Measurements from ENCODE around the gene ELMO1. TPM values are rescaled to one million over a fixed set of nuclear protein-coding genes. Genes with fewer than 3 reads are reported as not detected.
A peak's percentile ranks its signal among the peaks of the same experiment; 100 is the strongest.

ELMO1 gene
- total RNA-seq, 4 donors from 2014 or later, result 24.6 to 120 (median 71.9) TPM

DNA sequence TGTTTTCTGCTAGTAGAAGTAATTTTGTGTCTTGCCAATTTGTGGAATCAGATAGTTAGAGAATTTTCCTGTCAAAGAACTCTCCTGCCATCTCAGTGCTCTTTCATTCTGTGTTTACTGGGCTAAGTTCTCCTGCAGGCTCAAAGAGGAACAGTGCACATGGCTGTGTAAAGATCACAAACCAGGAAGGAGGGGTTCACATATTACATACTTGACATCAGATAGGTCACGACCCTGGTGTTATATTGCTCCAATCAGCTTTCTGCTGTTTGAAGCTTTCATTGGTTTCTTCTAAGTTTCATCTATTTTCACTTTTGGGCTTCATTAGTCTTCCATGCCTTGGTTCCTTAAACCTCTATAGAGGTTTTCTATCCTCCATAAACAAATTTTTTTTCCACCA lies 13.5 kb upstream of the ELMO1 start:
- 17 to 59% methylated on average over 1 of the region's 1 CpG for WGBS, 2 donors (ENCODE audit: low coverage in 1 of 2)
- intact Hi-C loops (cut with DNase I; ENCODE audit: low total_unique reads), result no loop called here
- Histone ChIP-seq H3K4me1 (no peaks in the 10 kb centered on the region), H3K27ac (no peak overlapping the region), H3K4me3 (no peak overlapping the region), H3K36me3 (no peaks in the 10 kb centered on the region), H3K9me3 (no peaks in the 10 kb centered on the region), H3K27me3 (no peaks in the 10 kb centered on the region)
- TF ChIP-seq POLR2AphosphoS5 (IDR thresholded peaks at IDR 0.05), result no peak
- no peak for TF ChIP-seq EP300 (IDR thresholded peaks at IDR 0.05; ENCODE audit: low read depth)
- no peak for TF ChIP-seq POLR2A (IDR thresholded peaks at IDR 0.05)
- TF ChIP-seq, protein P1, sequence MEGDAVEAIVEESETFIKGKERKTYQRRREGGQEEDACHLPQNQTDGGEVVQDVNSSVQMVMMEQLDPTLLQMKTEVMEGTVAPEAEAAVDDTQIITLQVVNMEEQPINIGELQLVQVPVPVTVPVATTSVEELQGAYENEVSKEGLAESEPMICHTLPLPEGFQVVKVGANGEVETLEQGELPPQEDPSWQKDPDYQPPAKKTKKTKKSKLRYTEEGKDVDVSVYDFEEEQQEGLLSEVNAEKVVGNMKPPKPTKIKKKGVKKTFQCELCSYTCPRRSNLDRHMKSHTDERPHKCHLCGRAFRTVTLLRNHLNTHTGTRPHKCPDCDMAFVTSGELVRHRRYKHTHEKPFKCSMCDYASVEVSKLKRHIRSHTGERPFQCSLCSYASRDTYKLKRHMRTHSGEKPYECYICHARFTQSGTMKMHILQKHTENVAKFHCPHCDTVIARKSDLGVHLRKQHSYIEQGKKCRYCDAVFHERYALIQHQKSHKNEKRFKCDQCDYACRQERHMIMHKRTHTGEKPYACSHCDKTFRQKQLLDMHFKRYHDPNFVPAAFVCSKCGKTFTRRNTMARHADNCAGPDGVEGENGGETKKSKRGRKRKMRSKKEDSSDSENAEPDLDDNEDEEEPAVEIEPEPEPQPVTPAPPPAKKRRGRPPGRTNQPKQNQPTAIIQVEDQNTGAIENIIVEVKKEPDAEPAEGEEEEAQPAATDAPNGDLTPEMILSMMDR (IDR thresholded peaks at IDR 0.05), result no peak
- no peak for DNase-seq
- in situ Hi-C loops (cut with MboI; ENCODE audit: low pct_ligation_motif_present in 1 of 4, low pct_unique_long_range_greater_than_20kb in 1 of 4, low sequenced_read_pairs in 3 of 4), result no loop called here

DNA sequence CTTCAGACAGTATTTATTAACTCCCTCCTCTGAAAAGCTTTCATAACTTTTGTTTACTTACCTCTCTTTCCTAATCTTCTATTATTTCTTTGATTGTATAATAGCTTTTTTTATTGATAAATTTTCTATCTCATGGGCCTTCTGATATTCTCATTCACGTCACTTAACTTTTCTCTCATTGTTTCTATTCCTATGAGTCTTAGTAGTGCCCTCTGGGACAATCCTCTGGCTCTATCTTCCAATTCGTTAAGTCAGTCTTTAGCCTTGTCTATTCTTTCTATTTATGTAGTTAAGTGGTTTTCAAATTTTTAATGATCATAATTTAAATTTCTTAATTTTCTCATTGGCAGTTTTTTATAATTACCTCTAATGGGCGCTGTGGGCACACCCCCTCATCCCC lies 6.4 kb upstream of the ELMO1 start:
- intact Hi-C loops (cut with DNase I; ENCODE audit: low total_unique reads) (no loop called here), in situ Hi-C loops (cut with MboI; ENCODE audit: low pct_ligation_motif_present in 1 of 4, low pct_unique_long_range_greater_than_20kb in 1 of 4, low sequenced_read_pairs in 3 of 4) (no loop called here)

DNA sequence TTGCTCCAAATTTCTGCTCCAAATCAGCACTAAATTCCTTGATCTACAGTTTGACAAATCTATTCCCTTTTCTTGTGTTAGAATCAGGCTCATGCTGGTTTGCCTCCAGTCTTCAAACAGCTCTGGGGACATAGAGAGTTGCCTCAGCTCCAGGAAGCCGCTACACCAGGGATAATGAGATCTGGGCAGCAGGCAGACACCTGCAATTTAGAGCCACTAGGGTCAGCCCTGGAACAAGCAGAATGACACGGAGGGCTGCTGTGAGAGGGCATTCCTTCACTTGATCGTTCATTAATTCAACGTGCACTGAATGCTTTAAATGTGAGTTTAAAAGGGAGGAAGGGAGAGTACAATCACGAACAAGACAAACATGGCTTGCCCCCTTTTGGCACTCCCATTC lies 3.7 kb upstream of the ELMO1 start:
- intact Hi-C loops (cut with DNase I; ENCODE audit: low total_unique reads) (no loop called here), in situ Hi-C loops (cut with MboI; ENCODE audit: low pct_ligation_motif_present in 1 of 4, low pct_unique_long_range_greater_than_20kb in 1 of 4, low sequenced_read_pairs in 3 of 4) (no loop called here)
- Histone ChIP-seq H3K27me3 (peaks cover 4% of the 10 kb centered on the region), H3K27ac (no peak overlapping the region), H3K9me3 (no peaks in the 10 kb centered on the region), H3K36me3 (no peaks in the 10 kb centered on the region), H3K4me3 (no peak overlapping the region), H3K4me1 (peaks cover 0 to 17% (median 5%) of the 10 kb centered on the region in 4 donors)
- 74% methylated on average over 5 of the region's 5 CpGs; no CpG with 5 or more reads in 1 of the 2 donors for WGBS, 2 donors (ENCODE audit: low coverage in 1 of 2)
- DNase-seq, result no peak
- TF ChIP-seq POLR2A (IDR thresholded peaks at IDR 0.05) (no peak), EP300 (IDR thresholded peaks at IDR 0.05; ENCODE audit: low read depth) (no peak), POLR2AphosphoS5 (IDR thresholded peaks at IDR 0.05) (no peak)
- TF ChIP-seq, protein P1 (IDR thresholded peaks at IDR 0.05), result no peak

More for the DNA sequence above, 6.4 kb upstream of the ELMO1 start:
- Histone ChIP-seq H3K27me3 (no peaks in the 10 kb centered on the region), H3K27ac (no peak overlapping the region), H3K4me1 (no peaks in the 10 kb centered on the region), H3K4me3 (no peak overlapping the region), H3K9me3 (no peaks in the 10 kb centered on the region), H3K36me3 (no peaks in the 10 kb centered on the region)
- 84 to 90% methylated on average over 3 of the region's 3 CpGs for WGBS, 2 donors (ENCODE audit: low coverage in 1 of 2)
- TF ChIP-seq POLR2A (IDR thresholded peaks at IDR 0.05), result no peak
- no peak for DNase-seq

DNA sequence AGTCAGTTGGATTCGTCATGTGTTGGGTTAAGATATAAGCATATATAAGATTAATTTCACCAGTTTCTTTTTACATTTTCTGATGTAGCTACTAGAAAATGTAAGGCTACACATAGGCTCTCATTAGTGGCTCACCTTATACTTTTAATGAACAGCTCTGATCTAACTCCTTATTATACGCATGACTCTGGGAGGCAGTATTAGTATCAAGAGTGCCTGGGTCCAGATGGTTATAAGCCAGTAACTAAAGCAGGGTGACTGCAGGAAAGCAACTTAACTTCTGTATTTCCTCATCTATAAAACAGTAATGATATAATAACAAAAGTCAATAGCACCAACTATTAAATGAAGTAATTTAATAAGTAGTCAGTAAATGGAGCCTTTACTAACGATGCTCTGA lies 1.4 kb upstream of the ELMO1 start:
- Histone ChIP-seq H3K27ac (no peak overlapping the region), H3K27me3 (peaks cover 4% of the 10 kb centered on the region), H3K9me3 (no peaks in the 10 kb centered on the region), H3K4me3 (no peak overlapping the region), H3K36me3 (no peaks in the 10 kb centered on the region), H3K4me1 (peaks cover 0 to 21% (median 5%) of the 10 kb centered on the region in 4 donors)
- no peak for DNase-seq
- intact Hi-C loops (cut with DNase I; ENCODE audit: low total_unique reads), result no loop called here
- TF ChIP-seq POLR2AphosphoS5 (IDR thresholded peaks at IDR 0.05), result no peak
- TF ChIP-seq EP300 (IDR thresholded peaks at IDR 0.05; ENCODE audit: low read depth), result no peak
- TF ChIP-seq, protein P1 (IDR thresholded peaks at IDR 0.05), result no peak
- no peak for TF ChIP-seq POLR2A (IDR thresholded peaks at IDR 0.05)
- in situ Hi-C loops (cut with MboI; ENCODE audit: low pct_ligation_motif_present in 1 of 4, low pct_unique_long_range_greater_than_20kb in 1 of 4, low sequenced_read_pairs in 3 of 4), result no loop called here
- WGBS, 2 donors (ENCODE audit: low coverage in 1 of 2), result 75 to 77% methylated on average over 3 of the region's 3 CpGs

DNA sequence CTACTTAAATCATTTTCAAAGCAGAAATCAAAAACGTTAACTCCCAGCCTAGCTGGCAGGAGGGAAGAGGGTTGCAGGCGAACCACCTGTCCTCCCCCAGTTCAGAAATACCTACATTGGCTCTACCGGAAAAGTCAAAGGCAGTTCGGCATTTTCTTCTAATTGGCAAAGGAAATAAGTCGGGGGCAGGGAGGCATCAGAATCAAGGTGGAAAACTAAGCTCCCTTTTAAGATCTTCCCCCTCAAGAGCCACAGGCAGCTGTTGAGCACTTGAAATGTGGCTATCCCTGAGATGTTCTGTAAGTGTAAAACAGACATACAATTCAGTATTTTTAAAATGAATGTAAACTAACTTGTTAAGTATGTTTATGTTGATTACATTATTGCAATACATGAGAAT lies 957 bp upstream of the ELMO1 start:
- intact Hi-C loops (cut with DNase I; ENCODE audit: low total_unique reads), result no loop called here
- no peaks in the 10 kb centered on the region for H3K36me3 ChIP-seq
- H3K27me3 ChIP-seq, result peaks cover 4% of the 10 kb centered on the region
- peaks cover 0 to 21% (median 5%) of the 10 kb centered on the region in 4 donors for H3K4me1 ChIP-seq
- 27 to 30% methylated on average over 5 of the region's 5 CpGs for WGBS, 2 donors (ENCODE audit: low coverage in 1 of 2)
- in situ Hi-C loops (cut with MboI; ENCODE audit: low pct_ligation_motif_present in 1 of 4, low pct_unique_long_range_greater_than_20kb in 1 of 4, low sequenced_read_pairs in 3 of 4), result no loop called here
- H3K4me3 ChIP-seq, result peak overlapping the region in 1 of 4 donors; percentile 65
- H3K27ac ChIP-seq, result peak overlapping the region; percentile 11 to 89 (median 86)
- H3K9me3 ChIP-seq, result no peaks in the 10 kb centered on the region
- no peak for DNase-seq
- TF ChIP-seq POLR2AphosphoS5 (IDR thresholded peaks at IDR 0.05) (no peak), EP300 (IDR thresholded peaks at IDR 0.05; ENCODE audit: low read depth) (no peak), POLR2A (IDR thresholded peaks at IDR 0.05) (no peak)
- TF ChIP-seq, protein P1 (IDR thresholded peaks at IDR 0.05), result no peak

Measured in transverse colon (tissue), 4 donors.